Measurements from ENCODE around the gene CLIC6. TPM values are rescaled to one million over a fixed set of nuclear protein-coding genes. Genes with fewer than 3 reads are reported as not detected.
"Not testable (repeated sequence)": the region's sequence is repeated elsewhere in the genome, so short reads cannot be mapped to it uniquely, and the experiment has no call there.

CLIC6 gene
- total RNA-seq, 1 experiment from 2014 or later, result not detected

GRCh38 chr21:34707876-34708325, 39.1 kb downstream of the CLIC6 start:
- ChIA-PET CTCF (interaction anchor here (0.6 to 0.9 kb wide), 3 partner anchors 14 to 783 kb away, joined by 3 to 4 read pairs (median 3); no protein-coding TSS in a partner anchor), POLR2A (interaction anchor here (0.8 to 1.2 kb wide), 2 partner anchors 19 to 25 kb away, joined by 3 read pairs; no protein-coding TSS in a partner anchor)
- Mint-ChIP-seq H3K9me3 (ENCODE audit: unreplicated experiment) (no peaks in the 10 kb centered on the region), H3K27me3 (ENCODE audit: insufficient read depth, unreplicated experiment) (no peaks in the 10 kb centered on the region), H3K4me3 (ENCODE audit: unreplicated experiment) (no peak overlapping the region), H3K36me3 (ENCODE audit: insufficient read depth, unreplicated experiment) (no peaks in the 10 kb centered on the region), H3K27ac (ENCODE audit: low read depth, unreplicated experiment) (no peak overlapping the region), H3K4me1 (ENCODE audit: insufficient read depth, unreplicated experiment) (peaks cover 14% of the 10 kb centered on the region)
- intact Hi-C loops (cut with micrococcal nuclease), result no loop called here
- TF ChIP-seq CTCF (IDR thresholded peaks at IDR 0.05; ENCODE audit: unreplicated experiment), result no peak
- no TSS peak for BruUV-seq (replicated peaks)
- no peak for DNase-seq (ENCODE audit: unreplicated experiment)

GRCh38 chr21:34713621-34714020, 44.8 kb downstream of the CLIC6 start:
- intact Hi-C loops (cut with micrococcal nuclease), result no loop called here
- no peak for DNase-seq (ENCODE audit: unreplicated experiment)
- H3K36me3 Mint-ChIP-seq (ENCODE audit: insufficient read depth, unreplicated experiment), result no peaks in the 10 kb centered on the region
- H3K4me1 Mint-ChIP-seq (ENCODE audit: insufficient read depth, unreplicated experiment), result peaks cover 6% of the 10 kb centered on the region
- no TSS peak for BruUV-seq (replicated peaks)
- H3K4me3 Mint-ChIP-seq (ENCODE audit: unreplicated experiment), result no peak overlapping the region
- H3K27ac Mint-ChIP-seq (ENCODE audit: low read depth, unreplicated experiment), result no peak overlapping the region
- ChIA-PET CTCF (interaction anchor here (1.0 kb wide), 1 partner anchor 25 kb away, joined by 3 read pairs; no protein-coding TSS in a partner anchor), POLR2A (no interaction called here)
- no peaks in the 10 kb centered on the region for H3K27me3 Mint-ChIP-seq (ENCODE audit: insufficient read depth, unreplicated experiment)
- no peaks in the 10 kb centered on the region for H3K9me3 Mint-ChIP-seq (ENCODE audit: unreplicated experiment)
- no peak for TF ChIP-seq CTCF (IDR thresholded peaks at IDR 0.05; ENCODE audit: unreplicated experiment)

GRCh38 chr21:34715518-34715917, 46.7 kb downstream of the CLIC6 start:
- peaks cover 6% of the 10 kb centered on the region for H3K4me1 Mint-ChIP-seq (ENCODE audit: insufficient read depth, unreplicated experiment)
- ChIA-PET CTCF (interaction anchor here (0.8 to 1.0 kb wide), 2 partner anchors 10 to 30 kb away, joined by 3 read pairs; no protein-coding TSS in a partner anchor), POLR2A (no interaction called here)
- H3K4me3 Mint-ChIP-seq (ENCODE audit: unreplicated experiment), result no peak overlapping the region
- H3K27me3 Mint-ChIP-seq (ENCODE audit: insufficient read depth, unreplicated experiment), result no peaks in the 10 kb centered on the region
- H3K27ac Mint-ChIP-seq (ENCODE audit: low read depth, unreplicated experiment), result no peak overlapping the region
- no TSS peak for BruUV-seq (replicated peaks)
- no peaks in the 10 kb centered on the region for H3K9me3 Mint-ChIP-seq (ENCODE audit: unreplicated experiment)
- DNase-seq (ENCODE audit: unreplicated experiment), result no peak
- no peak for TF ChIP-seq CTCF (IDR thresholded peaks at IDR 0.05; ENCODE audit: unreplicated experiment)
- H3K36me3 Mint-ChIP-seq (ENCODE audit: insufficient read depth, unreplicated experiment), result no peaks in the 10 kb centered on the region
- intact Hi-C loops (cut with micrococcal nuclease), result no loop called here

- CTCF ChIA-PET, result no interaction called here
- BruUV-seq (replicated peaks), result no TSS peak
- peaks cover 6% of the 10 kb centered on the region for H3K4me1 Mint-ChIP-seq (ENCODE audit: insufficient read depth, unreplicated experiment)
- H3K9me3 Mint-ChIP-seq (ENCODE audit: unreplicated experiment), result no peaks in the 10 kb centered on the region
- no peaks in the 10 kb centered on the region for H3K36me3 Mint-ChIP-seq (ENCODE audit: insufficient read depth, unreplicated experiment)
- POLR2A ChIA-PET, result no interaction called here
- no peaks in the 10 kb centered on the region for H3K27me3 Mint-ChIP-seq (ENCODE audit: insufficient read depth, unreplicated experiment)
- H3K27ac Mint-ChIP-seq (ENCODE audit: low read depth, unreplicated experiment), result no peak overlapping the region
- TF ChIP-seq CTCF (IDR thresholded peaks at IDR 0.05; ENCODE audit: unreplicated experiment), result no peak
- no peak overlapping the region for H3K4me3 Mint-ChIP-seq (ENCODE audit: unreplicated experiment)
- intact Hi-C loops (cut with micrococcal nuclease), result no loop called here
- no peak for DNase-seq (ENCODE audit: unreplicated experiment)
These were observed 47.3 kb downstream of the CLIC6 start for GRCh38 chr21:34715985-34716596.

- H3K9me3 Mint-ChIP-seq (ENCODE audit: unreplicated experiment); DNase-seq (ENCODE audit: unreplicated experiment); POLR2A ChIA-PET; H3K4me1 Mint-ChIP-seq (ENCODE audit: insufficient read depth, unreplicated experiment); intact Hi-C loops (cut with micrococcal nuclease); H3K36me3 Mint-ChIP-seq (ENCODE audit: insufficient read depth, unreplicated experiment); H3K27ac Mint-ChIP-seq (ENCODE audit: low read depth, unreplicated experiment); CTCF ChIA-PET; BruUV-seq (replicated peaks); H3K27me3 Mint-ChIP-seq (ENCODE audit: insufficient read depth, unreplicated experiment); H3K4me3 Mint-ChIP-seq (ENCODE audit: unreplicated experiment): not testable (repeated sequence)
These were observed 49.7 kb downstream of the CLIC6 start for GRCh38 chr21:34718529-34718928.

Data from MCF 10A (cell line).